ENCODE data around the gene GRK7.
A peak's percentile ranks its signal among the peaks of the same experiment; 100 is the strongest.
"Not testable (repeated sequence)": the region's sequence is repeated elsewhere in the genome, so short reads cannot be mapped to it uniquely, and the experiment has no call there.

Gene GRK7

DNA sequence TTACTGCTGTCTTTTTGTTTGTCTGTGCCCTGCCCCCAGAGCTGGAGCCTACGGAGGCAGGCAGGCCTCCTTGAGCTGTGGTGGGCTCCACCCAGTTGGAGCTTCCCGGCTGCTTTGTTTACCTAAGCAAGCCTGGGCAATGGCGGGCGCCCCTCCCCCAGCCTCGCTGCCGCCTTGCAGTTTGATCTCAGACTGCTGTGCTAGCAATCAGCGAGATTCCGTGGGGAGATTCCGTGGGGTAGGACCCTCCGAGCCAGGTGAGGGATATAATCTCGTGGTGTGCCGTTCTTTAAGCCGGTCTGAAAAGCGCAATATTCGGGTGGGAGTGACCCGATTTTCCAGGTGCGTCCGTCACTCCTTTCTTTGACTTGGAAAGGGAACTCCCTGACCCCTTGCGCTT lies 656 bp upstream of the GRK7 start:
- DNase-seq (ENCODE audit: low spot score) = not testable (repeated sequence)

DNA sequence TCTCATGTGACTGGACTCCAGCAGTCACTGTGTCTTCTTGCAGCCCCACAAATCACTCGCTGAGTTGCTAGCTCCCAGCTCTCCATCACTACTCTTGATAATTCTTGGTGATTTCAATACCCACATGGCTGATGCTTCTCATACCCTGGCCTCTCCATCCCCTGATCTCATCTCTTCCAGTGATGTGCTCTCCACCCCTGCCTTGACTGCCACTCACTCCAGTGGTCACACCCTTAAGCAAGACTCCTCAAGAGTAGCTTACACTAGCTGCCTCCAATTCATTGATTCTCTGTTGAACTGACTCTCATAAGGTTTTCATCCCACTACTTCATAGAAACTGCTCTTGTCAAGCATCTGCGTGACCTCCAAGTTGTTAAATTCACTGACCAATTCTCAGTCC lies 837 bp downstream of the GRK7 start:
- DNase-seq (ENCODE audit: low spot score) = no peak

DNA sequence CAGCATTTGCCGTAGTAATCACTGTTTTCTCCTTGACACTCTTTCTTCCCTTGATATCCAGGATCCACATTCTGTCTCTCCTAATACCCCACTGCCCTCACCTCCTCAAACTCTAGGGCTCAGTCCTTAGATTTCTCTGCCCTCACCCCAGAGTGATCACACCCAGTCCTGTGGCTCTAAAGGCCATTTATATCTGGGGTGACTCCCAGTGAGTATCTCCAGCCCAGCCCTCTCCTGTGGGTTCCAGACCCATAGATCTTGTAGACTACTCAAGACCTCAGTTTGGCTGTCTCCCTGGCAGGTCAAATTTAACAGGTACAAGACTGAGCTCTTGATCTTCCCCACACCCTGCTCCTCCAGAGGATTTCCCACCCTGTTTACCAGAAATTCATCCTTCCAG lies 1.3 kb downstream of the GRK7 start:
- DNase-seq (ENCODE audit: low spot score) = no peak

DNA sequence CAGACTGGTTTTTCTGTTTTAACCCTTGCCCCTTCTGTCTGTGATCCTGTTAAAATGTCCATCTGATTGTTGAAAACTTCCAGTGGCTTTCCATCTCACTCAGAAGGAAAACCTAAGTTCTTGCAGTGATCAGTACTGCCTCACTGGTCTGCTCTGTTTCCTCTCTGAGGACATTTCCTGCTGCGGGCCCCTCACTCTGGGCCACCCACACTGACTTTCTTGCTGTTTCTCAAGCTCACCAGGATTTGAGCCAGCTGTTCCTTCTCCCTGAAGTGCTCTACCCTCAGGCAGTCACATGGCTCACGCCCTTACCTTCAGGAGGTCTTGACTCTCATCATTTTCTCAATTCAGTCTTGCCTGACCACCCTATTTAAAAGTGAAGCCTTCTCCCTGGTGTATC lies 1.8 kb downstream of the GRK7 start:
- DNase-seq (ENCODE audit: low spot score) = no peak

DNA sequence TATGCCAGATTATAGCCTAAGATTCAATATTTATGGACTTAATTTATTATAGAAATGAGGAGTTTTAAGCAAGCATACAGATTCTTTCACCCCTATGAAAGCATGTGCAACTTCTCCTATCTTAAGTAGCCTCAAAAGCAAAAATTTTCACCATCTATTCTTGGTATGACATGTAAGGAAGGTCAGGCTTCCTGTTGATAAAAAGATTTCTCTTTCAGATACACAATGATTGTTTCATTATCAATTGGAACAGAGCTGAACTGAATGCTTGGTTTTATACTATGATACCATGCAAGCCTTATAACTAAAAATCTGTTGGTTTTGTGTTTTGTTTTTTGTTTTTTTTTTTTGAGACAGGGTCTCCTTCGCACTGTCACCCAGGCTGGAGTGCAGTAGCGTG lies 3.9 kb downstream of the GRK7 start:
- no peak for DNase-seq (ENCODE audit: low spot score)

DNA sequence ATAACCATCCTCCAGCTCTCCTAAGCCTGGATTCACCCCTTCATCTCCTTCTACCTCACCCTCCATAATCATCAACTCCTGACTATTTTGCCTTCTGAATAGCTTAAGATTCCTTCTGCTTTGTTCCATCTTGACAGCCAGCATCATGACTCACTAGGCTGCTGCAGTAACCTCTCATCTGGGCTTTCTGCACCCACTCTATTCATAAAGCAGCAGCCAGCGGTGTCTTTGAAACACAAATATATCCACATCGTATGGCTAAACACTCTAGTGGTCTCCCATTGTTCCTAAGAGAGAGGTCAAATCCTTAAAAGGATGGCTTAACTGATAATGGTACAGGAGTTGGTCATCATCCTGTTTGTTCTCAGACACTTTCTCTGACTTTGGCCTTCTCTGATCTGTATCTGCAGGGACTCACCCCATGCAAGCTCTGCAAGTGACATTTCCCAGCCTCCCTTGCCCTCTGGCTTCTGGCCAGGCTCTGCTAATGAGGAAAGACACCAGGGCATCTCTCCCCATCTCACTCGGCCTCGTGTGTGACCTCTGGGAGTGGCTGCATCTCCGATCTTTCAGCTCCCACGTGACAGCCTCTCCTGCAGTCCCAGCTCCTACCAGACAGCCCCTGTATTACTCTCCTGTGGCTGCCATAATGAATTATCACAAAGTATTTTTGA lies 6.2 kb downstream of the GRK7 start:
- no peak for DNase-seq (ENCODE audit: low spot score)

DNA sequence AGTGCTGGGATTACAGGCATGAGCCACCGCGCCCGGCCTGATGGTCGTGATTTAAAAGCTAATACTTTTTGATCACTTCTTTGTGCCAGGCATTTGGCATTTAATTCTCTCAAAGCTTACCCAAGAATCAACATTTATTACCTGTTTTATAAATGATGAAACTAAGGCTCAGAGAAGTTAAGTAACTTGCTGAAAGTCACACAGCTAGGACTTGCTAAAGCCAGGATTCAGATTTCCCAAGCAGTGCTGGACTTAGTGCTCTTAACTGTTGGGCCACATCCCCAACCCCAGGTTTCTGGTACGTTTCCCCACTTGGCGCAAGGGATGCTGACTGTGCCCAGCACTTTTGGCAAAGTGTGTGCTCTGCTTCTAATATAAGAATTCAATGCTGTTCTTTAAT lies 10.5 kb downstream of the GRK7 start:
- DNase-seq (ENCODE audit: low spot score) = no peak

DNA sequence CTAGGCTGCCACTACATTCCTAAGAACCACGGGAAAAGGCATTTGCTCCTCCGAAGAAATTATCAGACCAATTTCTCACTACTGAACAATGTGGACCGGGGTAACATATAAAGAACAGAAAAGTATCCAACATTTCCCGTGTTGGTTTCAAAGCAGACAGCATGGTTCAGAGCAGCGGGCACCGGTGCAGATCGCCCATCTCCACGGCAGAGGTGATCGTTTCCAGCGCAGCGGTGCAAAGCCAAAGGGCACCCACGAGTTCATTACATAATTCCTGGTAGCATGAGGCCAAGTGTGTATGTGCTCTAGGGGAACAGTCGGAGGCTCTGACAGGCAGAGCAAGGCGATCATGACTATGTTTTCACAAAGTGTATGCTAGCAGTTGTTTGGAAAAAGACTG lies 13.2 kb downstream of the GRK7 start:
- no peak for DNase-seq (ENCODE audit: low spot score)

DNA sequence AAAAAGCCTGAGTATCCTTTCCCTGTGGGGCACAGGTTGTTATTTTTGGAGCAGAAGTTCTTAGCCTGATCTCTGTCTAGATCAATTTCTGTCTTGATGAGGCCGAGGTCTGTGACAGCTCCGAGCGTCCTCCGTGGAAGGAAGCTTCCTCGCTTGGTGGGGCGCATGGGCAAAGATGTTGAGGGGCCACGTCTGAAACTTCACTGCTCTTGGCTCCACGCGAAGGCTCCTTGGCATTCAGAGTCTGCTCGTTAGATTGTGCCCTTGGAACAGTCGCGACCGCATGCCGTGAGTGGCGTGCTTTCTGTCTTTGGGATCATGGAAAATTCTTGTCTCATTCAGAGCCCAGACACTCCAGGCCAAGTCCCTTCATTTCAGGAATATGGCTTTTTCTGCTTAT lies 13.7 kb downstream of the GRK7 start:
- DNase-seq (ENCODE audit: low spot score) = no peak

DNA sequence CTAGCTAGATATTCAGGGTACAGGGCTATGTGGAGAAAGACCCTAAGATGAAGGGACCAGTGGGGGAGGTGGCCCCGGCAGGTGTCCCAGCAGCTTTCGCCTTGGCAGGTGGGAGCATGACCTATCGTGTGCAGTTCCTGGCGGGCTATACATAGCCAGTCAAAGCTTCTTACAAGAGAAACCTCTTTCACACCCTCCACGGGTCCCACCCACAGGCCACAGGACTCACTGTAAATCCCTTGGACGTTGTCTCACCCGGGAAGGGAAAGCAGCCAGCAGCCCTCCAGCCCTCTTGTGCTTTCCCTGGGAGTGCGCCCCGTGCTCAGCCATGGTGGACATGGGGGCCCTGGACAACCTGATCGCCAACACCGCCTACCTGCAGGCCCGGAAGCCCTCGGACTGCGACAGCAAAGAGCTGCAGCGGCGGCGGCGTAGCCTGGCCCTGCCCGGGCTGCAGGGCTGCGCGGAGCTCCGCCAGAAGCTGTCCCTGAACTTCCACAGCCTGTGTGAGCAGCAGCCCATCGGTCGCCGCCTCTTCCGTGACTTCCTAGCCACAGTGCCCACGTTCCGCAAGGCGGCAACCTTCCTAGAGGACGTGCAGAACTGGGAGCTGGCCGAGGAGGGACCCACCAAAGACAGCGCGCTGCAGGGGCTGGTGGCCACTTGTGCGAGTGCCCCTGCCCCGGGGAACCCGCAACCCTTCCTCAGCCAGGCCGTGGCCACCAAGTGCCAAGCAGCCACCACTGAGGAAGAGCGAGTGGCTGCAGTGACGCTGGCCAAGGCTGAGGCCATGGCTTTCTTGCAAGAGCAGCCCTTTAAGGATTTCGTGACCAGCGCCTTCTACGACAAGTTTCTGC lies 15.0 kb downstream of the GRK7 start:
- no peak for DNase-seq (ENCODE audit: low spot score)

DNA sequence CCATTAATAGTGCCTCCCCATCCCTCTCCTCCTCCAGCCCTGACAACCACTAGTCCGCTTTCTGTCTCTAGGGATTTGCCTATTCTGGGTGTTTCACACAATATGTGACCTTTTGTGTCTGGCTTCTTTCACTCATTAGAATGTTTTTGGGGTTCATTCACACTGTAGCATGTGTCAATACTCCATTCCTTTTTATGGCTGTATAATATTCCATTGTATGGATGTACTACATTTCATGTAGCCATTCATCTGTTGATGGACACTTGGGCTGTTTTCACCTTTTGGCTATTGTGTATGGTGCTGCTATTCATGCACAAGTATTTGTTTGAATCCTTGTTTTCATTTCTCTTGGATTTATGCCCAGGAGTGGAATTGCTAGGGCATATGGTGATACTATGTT lies 16.5 kb downstream of the GRK7 start:
- no peak for DNase-seq (ENCODE audit: low spot score)

DNA sequence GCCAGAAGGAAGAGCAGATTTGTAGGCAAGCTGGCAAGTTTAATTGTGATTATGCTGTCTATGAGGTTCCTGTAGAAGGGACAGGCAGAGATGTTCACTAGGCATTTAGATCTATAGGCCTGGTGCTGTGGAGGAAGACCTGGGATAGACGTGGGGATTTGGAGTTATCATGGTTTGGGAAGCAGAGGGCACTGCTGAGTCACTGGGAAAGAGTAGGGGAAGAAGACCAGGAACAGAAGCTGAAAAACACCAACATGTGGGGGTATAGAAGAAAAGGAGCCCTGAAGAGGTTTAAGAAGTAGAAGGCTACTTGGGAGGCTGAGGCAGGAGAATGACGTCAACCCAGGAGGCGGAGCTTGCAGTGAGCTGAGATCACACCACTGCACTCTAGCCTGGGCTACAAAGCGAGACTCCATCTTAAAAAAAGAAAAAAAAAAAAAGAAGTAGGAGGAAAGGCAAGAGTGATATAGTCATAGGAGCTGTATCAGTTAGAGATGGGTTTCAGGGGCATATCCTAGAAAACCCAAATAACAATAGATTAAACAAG lies 19.3 kb downstream of the GRK7 start:
- DNase-seq (ENCODE audit: low spot score) = no peak

DNA sequence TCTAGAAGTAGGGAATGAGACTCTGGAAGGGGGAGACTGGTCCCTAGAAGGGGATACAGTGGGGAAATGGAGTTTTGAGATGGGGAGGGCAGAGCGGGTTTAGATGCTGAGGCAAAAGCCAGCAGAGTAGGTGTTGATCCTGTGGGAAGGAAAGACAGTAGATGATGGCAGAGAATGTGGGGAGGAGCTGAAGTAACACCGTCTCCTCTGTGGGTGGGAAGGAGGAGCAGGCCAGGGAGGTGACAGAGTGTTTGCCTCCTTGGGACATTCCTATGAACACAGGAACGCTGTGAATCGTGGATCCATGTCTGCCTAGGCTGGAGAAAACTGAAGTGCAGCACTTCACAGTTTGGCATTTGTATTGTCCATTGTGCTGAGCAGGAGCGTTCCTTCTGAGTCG lies 20.4 kb downstream of the GRK7 start:
- no peak for DNase-seq (ENCODE audit: low spot score)

DNA sequence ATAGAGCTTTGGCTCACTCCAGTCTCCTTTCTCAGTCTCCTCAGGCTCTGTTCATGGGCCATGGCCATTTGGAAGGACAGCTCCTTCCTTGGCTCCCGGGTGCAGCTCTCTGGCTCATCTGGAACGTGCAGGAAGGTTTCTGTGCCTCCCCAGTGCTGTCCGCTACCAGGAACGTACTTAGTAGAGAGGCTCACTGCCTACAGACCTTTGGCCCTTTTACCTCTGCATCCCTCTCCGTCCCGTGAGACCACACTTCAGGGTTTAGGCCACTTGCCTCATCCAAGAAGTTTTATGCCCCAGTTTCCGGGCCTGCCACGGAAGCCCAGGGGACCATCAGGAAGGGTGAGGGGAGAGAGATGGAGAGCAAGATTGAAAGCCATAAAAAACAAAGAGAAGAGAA lies 20.9 kb downstream of the GRK7 start:
- DNase-seq (ENCODE audit: low spot score) = no peak

DNA sequence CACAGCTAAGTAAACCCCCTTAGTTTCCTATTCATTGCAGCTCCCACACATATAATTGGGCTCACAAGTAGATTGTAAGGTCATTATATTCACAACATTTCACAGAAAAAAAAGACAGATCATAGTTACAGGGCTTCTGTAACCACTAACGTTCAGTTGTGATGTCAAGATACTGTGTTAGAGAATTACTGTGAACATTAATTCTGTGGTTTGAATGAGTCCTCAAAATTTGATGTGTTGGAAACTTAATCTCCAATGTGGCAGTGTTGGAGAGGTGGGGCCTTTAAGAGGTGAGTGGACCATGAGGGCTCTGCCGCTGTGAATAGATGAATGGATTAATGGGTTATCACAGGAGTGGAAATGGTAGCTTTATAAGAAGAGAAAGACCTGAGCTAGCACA lies 21.3 kb downstream of the GRK7 start:
- no peak for DNase-seq (ENCODE audit: low spot score)

DNA sequence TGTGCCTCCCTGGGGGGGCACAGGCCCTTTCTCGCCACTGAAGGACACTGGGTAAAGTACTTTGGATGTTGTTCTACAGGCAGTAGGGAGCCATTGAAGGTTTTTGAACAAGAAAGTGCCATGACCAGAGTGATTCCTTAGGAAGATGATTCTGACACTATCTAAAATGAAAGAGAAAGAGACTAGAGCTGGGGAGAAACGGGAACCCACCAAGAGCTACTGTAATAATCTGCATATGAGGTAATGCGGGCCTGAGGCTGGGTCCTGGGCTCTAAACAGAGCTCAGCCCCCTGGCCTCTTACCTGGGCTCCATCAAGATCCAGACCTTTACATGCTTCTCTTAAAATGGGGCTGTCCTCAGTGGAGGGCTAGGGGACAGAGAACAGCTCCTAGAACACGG lies 24.9 kb downstream of the GRK7 start:
- no peak for DNase-seq (ENCODE audit: low spot score)

DNA sequence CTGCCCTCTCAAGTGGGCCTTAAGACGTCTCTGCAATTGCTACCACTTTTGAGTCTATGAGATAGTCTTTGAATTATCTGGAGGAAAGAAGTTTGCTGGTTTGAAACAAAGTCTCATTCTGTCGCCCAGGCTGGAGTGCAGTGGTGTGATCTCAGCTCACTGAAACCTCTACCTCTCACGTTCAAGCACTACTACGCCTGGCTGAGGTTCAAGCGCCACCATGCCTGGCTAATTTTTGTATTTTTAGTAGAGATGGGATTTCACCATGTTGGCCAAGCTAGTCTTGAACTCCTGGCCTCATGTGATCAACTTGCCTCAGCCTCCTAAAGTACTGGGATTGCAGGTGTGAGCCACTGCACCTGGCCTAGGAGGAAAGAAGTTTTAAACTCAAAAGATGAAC lies 25.5 kb downstream of the GRK7 start:
- not testable (repeated sequence) for DNase-seq (ENCODE audit: low spot score)

DNA sequence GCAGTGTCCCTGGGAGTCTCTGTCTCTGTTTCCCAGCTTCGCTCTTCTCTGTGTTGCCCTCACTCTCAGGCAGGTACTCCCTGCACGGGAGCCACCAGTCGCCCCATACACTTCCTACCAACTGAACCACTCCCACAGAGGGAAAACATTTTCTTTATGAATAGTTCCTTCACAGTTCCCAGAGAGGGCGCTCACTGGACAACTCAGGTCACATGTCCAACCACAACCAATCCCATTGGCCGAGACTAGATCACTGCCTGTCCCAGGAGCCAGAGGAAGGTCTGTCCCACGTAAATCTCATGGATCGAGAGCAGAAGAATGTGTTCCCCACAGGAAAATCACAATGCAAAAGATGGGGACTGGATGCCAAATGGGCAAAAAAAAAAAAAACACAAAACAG lies 26.1 kb downstream of the GRK7 start:
- peak; percentile 51 for DNase-seq (ENCODE audit: low spot score)

DNA sequence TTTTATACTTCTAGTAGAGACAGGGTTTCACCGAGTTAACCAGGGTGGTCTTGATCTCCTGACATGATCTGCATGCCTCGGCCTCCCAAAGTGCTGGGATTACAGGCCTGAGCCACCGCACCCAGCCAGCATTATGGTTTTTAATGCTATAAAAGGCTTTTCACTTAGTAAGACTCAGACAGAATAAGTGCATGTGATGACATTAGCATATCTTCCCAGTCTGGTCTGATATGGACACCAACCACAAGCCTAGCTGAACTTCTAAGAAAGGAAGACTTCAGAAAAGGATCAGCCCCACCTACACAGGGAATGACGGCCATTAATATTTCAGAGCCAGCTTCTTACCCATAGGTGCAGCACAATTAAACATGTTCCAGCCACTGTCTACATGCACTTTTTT lies 27.0 kb downstream of the GRK7 start:
- no peak for DNase-seq (ENCODE audit: low spot score)

DNA sequence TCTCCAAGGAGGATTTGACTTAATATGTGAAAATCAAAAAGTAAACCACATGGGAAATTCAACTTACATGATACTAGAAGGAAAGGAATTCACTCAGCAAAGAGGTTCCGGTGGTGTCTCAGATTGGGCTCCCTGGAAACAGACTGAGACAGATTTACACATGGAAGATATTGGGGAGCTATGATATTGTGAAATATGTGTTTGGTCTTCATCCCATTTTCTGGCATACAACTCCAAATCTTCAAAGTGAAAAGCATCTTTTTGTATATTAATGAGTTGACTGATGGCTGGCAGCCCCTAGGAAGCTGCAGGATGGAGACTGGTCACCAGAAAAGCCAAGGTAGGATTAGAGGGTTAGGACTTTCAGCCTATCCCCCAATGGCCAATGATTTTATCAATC lies 29.3 kb downstream of the GRK7 start:
- no peak for DNase-seq (ENCODE audit: low spot score)

DNA sequence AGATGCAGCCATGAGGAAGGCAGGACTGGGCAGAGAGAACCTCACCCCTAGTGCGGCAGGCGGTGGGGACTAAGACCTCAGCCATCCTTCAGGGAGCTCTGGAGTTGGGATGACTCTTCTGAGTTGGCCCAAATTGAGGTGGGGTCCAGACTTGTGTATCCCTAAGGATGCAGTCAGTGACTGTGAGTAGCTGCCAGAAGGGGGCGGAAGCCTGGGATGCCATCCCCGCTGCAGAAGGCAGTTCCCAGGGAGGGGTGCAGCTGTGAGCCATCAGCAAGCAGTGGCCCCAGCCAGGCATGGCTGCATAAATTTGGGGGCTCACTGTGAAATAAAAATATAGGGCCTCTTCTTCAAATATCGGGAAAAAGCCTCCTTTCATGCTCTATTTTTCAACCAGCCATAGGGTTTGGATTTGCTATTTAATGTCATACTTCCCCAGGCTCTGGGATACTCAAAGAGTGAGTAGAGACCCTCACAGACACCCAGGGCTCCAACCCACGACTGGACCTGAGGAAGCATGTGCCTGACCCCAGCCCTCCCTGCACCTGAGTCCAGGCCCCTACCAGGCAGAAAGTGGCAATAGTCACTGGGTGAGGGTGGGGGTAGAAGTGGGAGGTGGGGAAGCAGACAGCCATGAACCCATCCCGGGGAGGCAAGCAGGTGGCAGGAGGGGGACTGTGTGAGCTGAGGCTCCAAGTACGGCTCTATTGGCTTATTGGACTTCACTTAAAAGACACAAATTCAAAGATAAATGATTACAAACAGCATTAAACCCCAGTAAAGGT lies 30.5 kb downstream of the GRK7 start:
- no peak for DNase-seq (ENCODE audit: low spot score)

DNA sequence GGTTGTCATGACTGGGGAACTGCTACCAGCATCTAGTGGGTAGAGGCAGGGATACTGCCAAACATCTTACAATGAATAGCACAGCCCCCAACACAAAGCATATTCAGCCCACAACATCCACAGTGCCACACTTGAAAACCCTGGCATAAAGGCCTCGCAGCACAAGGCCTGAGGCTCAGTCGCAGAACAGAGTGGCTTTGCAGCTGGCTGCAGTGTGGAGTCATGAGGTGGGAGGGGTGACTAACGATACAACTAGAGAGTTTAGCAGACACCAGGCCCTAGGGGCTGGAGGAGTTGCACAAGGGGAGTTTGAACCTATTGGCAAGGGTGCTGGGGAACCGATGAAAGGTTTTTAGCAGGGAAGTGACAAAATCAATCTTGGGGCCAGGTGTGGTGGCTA lies 32.1 kb downstream of the GRK7 start:
- DNase-seq (ENCODE audit: low spot score) = peak; percentile 24

DNA sequence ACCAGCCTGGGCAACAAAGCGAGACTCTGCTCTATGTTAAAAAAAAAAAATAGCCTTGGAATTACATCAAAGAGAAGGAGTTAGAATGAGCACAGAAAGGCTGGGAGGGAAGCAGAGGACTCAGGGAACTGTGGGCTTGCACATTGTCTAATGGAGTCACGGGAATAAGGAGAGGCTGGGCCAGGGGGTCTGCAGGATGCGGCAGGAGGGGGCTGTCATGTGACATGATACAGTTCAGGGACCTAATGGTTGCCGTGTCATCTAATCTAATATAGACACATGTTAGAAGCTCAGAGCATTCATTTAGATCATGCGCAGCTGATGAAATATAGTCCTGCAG lies 32.5 kb downstream of the GRK7 start:
- no peak for DNase-seq (ENCODE audit: low spot score)

Data from NAMALWA (cell line).